ENCODE results near the gene DAZ3. TPM values are rescaled to one million over a fixed set of nuclear protein-coding genes. Genes with fewer than 3 reads are reported as not detected.

The DAZ3 gene
- total RNA-seq: not detected in 2 replicates

GRCh38 chrY:24813293-24813692, at the start of gene DAZ3:
Gene DAZ3 (minus strand): TSS chrY:24813393. CDS start chrY:24813185, 208 bp downstream.

DNA sequence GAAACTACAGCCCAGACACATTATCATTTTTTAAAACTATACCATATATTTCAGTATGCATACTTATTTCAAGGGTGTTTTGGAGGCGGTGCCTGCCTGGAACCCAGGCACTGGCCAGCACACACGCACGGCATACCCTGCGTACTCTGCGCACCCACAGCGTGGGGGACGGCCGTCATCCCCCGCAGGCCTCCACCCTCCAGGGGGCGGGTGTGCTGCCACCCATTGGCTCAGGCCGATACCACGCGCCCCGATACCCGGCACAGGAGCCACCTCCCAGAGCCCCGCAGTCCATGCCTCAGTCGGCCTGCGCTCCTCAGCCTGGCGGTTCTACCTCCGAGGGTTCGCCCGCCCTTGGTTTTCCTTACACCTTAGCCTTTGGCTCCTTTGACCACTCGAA, 20.4 kb upstream of the DAZ3 start, which contains the start of gene DAZ4:
DAZ4 (plus strand) TSS at position 301 of the 400 bp plus-strand sequence. CDS start 208 bp downstream, outside the sequence.

Other genes starting within 250 kb of the DAZ3 start
- not detected in 2 replicates for gene BPY2B, start 195.4 kb downstream of the DAZ3 start, total RNA-seq
- not detected in 2 replicates for gene DAZ4, start 20.5 kb upstream of the DAZ3 start, total RNA-seq
- not detected in 2 replicates for gene BPY2C, start 238.7 kb upstream of the DAZ3 start, total RNA-seq

Data from articular chondrocyte of knee joint (primary cell).